GM18498 (cell line): ENCODE results near the gene PABPN1L.
"Not testable (repeated sequence)": the region's sequence is repeated elsewhere in the genome, so short reads cannot be mapped to it uniquely, and the experiment has no call there.

Experiments used
- ATAC-seq: cut with Tn5 transposase; IDR thresholded peaks from one replicate; pipeline ENCODE4 v1.9.1; 2021; ENCODE audit warnings: mild to moderate bottlenecking, moderate library complexity; ENCODE audit not compliant: unreplicated experiment

PABPN1L gene

DNA sequence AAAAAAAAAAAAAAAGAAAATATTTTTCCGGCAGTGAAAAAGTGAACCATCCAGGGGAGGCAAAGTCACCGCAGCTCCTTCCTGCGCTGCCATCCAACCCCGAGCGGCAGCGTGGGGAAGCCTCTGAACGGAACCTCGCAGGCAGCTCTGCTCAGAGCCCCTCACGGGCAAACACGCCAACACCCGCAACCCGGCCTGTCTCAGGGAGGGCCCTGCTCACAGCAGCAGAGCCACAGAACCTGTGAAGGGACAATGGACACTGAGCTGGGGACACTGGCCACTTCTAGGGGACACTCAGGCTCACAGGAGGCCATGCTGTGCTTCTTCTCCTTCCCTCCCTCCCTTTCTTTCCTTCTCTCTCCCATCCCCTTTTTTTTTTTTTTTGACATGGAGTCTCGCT lies 33.4 kb downstream of the PABPN1L start:
- ATAC-seq: no peak

DNA sequence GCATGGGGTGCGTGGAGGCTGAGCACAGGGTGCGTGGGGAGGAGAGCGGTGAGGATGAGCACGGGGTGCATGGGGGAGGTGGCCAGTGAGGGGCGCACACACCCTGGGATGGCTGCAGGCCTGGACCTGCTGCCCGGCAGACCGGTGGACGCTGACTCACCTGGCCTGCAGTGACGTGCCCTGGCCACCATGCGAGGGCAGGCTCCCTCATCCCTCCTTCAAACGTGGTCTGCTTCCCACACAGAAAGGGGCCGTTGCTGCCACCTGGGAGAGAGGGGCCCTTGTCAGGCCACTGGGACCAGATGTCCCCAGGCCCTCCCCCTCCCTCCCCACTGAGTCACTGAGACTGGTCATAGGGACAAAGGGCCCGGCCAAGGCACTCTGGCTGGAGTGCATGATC lies 34.6 kb downstream of the PABPN1L start:
- ATAC-seq: no peak

DNA sequence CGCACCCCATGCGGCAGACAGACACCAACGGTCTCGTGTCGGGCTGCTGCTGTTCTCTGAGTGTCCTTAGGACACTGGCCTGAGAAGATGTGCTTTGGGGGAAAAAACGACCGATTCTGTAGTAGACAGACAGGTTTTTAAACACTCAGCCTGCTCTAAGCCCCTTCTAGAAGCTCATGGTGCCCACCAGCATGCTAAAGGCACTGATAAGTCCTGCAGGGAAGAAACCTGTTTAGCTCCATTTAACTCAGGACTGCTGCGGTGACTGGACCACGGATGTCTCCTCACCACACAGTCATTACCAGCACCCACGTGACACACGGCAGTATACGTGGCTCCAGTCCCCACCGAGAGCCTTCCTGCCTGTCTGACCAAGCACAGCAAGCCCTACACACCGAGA lies 35.7 kb downstream of the PABPN1L start:
- no peak for ATAC-seq

DNA sequence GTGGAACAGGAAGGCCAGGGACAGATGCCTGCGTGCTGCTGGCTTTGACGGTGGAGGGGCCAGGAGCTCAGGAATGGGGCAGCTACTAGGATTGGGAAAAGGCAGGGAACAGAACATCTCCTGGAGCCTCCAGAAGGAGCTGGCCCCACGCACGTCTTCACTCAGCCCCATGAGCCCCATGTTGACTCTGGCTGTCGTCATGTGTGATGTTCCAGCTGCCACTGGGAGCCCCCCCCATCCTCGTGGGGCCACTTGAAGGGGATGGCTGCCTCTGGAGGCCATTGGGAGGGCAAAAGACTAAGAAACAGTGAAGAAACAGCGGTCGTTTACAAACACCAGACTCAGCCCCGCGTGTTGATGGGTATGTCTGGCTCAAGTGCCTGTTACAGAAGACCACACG lies 36.2 kb downstream of the PABPN1L start:
- ATAC-seq: no peak

DNA sequence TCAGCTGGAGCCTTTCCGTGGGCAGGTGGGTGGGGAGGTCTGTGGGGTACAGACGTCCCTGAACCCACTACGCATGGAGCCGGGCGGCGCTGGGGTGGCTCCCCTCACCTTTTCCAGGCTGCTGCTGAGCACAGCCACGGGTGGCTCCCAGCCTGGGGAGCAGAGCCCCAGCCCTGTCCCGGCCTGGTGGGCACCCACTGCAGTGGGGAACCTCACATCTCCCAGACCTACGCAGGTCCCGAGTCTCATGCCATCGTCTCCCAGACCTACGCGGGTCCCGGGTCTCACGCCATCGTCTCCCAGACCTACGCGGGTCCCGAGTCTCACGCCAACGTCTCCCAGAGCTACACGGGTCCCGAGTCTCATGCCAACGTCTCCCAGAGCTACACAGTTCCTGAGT lies 37.7 kb downstream of the PABPN1L start:
- no peak for ATAC-seq

DNA sequence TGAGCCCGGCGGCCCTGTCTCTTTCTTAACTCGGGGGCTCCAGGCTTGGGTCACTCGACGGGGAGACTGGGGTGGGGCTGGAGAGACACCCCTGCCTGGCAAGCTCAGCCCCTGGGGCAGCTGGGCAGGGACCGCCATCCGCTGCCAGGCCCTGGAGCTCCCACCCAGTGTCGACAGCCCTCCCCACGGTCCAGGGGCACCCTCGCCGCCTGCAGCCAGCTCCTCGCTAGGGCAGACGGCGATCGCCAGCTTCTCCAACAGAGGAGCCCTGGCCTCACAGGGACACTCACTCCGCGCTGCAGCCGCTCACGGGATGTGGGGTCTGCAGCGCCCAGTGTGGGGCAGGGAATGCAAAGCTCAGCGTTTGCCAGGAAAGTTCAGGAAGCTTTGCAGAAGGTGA lies 38.7 kb downstream of the PABPN1L start:
- ATAC-seq: no peak

DNA sequence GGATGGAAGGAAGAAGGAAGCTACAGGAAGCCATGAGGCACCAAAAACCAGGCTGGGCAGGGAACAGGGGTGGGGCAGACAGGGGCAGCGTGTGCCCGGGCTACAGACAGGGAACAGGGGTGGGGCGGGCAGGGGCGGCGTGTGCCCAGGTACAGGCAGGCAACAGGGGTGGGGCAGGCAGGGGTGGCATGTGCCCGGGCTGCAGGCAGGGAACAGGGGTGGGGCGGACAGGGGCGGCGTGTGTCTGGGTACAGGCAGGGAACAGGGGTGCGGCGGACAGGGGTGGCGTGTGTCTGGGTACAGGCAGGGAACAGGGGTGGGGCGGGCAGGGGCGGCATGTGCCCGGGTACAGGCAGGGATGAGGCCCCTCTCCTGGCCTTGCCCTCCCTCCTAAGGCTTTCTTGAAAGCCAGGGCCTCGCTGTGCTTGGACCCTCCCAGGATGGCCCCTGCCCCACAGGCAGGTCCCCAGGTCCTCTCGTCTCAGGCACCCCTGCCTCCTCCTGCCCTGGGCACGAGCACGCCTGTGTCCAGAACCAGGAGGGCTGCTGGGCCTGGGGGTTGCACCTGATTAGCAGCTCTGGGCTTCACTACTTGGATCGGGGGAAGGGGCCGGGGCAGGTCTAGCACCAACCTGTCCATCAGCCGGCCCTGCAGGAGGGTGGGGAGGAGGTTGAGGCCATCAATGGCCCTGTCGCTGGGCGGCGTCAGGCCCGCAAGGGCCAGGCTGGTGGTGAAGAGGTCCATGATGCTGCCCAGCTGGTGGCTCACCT lies 40.2 kb downstream of the PABPN1L start:
- no peak for ATAC-seq

DNA sequence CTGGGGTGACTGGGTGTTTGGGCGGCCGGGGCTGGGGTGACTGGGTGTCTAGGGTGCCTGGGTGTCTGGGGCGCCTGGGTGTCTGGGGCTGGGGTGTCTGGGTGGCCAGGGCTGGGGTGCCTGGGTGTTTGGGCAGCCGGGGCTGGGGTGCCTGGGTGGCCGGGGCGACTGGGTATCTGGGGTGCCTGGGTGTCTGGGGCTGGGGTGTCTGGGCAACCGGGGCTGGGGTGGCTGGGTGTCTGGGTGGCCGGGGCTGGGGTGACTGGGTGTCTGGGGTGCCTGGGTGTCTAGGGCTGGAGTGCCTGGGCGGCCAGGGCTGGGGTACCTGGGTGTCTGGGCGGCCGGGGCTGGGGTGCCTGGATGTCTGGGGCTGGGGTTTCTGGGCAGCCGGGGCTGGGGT lies 41.3 kb downstream of the PABPN1L start:
- ATAC-seq: no peak

DNA sequence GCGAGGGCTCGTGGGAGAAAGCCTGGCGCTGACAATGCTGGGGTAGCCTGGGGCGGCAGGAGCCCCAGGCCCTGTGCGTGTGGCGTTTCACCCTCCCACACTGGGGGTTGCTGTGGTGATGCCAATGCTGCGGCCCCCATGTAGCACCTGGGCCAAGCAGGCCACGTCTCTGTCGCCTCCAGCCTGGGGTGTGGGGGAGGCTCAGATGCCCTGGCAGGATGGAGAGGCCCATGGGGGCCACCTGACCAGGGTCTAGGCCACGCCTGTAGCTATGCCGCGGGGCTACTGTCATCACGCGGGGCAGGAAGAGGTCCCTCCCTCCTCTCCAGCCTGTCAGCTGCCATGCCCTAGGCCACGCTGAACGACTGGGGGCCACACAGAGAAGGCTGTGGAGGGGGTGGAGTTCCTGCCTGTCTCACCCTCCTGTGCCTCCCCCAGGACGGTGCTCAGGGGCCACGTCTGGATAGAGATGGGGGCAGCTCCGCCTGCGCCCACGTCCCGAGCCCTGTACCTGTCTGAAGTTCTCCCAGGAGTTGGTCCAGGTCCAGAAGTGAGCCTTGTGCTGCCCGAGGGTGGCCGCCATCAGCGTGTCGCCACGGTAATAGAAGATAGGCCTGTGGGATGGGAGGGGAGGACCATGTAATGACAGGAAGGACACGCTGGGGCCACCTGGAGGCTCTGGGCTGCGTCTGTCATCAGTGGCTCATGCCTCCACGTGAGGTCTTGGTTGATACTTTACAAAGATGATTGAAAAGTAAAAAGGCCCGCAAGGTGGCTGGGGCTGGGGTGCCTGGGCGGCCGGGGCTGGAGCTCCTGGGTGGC lies 42.0 kb downstream of the PABPN1L start:
- no peak for ATAC-seq

DNA sequence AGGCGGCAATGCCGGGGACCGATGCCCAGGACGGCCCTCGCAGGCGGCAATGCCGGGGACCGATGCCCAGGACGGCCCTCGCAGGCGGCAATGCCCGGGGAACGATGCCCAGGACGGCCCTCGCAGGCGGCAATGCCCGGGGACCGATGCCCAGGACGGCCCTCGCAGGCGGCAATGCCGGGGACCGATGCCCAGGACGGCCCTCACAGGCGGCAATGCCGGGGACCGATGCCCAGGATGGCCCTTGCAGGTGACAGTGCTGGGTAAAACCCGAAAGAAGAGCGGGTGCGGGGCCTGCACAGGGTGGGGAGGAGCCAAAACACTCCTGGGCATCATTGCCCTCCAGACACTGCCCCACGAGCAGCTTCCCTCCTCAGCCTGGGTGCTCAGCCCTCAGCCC lies 42.8 kb downstream of the PABPN1L start:
- ATAC-seq: not testable (repeated sequence)

DNA sequence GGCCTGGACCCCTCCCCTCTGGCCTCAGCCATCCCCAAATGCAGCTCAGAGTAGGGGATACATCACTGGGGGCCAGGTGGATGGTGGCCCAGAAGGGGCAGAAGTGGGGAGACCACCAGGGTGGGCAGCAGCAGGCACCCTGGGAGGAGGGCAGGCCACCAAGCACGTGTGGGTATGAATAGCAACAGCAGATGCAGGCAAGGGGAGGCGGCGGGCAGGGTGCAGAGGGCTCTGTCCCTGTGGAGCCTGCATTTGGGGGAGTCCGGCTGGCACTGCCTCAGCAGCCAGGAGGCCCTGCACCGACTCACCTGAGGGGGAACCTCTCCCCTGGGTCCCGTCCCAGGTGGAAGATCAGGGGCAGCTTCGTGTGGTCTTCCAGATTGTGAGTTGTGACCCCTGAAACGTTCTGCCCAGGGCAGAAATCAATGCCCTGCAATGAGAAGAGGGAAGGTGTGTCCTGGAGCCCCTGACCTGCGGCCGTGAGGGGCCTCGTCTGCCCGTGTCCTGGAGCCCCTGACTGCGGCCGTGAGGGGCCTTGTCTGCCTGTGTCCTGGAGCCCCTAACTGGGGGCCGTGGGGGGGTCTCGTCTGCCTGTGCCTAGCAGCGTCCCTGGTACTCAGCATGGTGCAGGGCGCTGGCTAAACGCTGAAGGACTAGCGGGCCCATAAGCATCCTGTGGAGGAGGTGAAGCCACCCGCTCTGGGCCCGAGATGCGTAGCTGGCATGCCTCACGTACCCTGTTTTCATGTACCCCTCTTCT lies 44.0 kb downstream of the PABPN1L start:
- ATAC-seq: no peak

DNA sequence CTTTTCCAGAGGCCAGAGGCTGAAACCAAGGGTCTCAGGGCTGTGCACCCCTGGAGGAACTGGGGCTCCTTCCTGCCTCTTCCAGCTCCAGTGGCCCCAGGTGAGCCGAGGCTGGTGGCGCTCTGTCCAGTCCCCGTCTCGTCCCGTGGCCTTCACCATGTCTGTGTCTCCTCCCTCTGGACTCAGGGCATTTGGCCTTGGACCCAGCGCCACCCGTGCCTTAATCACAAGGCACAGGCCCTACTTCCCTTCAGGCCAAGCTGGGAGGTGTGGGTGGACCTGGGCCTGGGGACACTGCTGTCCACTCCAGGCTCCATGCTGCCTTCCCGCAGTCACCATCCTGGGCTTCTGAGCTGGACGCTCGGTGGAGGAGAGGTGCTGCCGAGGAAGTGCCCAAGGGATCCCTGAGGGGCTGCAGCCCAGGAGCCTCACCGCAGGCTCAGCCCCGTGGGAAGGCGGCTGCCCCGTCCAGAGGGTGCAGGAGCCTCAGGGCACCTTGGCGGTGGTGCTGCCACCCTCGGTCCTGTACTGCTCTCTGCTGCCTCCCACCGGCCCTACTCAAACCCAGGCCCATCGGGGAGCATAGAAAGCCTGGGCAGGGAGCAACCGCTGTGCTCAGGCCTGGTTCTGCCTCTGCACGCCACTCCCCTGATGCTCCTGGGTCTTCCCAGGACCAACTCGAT lies 45.2 kb downstream of the PABPN1L start:
- ATAC-seq: no peak

DNA sequence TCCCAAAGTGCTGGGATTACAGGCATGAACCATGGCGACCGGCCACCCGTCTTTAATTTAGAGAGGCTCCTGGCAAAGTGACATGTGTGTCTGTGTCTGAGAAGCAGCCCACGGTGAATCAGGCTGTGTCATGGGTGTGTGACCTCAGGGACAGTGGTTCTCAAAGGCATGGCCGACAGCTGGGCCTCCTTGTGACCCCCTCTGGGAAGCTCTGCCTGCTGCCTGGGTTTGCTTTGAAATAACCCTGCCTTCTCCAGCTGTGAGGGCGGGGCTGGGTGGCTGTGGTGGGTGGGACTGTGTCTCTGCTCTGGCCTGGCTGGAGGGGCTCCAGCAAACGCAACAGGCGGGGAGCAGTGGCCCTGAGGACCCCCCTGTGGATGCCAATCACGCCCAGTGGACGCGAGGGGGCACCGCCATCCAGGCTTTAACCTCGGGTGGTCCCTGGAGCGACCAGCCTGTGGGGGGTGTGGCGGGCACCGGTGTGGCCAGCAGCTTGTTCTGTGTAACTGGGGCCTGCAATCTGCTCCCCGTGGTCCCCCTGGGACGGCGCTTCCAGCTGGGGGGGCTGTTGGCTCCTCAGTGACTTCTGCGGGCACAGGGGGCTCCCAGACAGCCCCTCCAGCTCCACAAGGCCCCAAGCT lies 46.0 kb downstream of the PABPN1L start:
- no peak for ATAC-seq

DNA sequence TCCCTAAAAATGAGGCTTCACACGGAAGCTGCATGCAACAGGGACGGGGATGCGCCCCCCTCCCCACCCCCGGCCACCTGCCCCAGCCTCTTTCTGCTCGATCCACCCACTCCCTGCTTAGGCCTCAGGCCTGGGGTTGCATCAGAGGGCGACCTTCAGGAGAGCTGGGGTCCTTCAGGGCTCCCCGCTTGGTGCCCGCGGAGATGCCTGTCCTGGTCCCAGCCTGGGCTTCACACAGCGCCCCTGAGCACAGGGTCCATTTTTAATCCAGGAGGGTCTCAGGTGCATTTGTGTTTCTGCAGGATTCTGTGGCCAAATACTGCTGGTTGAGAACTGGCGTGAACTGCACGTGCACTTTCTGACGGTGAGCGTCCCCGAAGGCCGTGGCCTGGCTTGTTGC lies 47.3 kb downstream of the PABPN1L start:
- no peak for ATAC-seq

DNA sequence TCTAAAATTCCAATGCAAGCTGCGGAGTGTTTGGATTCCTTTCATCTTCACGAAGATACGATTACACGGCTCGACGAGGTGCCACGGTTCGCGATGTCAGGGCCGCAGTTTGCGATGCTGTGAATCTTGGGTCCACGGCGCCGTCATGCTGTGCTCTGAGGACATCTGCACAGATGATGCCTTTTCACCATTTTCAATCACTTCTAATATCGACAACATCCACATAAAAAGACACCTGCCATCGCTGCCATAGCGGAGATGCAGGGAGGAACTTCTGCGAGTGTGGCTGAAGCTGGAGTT lies 47.9 kb downstream of the PABPN1L start:
- no peak for ATAC-seq

DNA sequence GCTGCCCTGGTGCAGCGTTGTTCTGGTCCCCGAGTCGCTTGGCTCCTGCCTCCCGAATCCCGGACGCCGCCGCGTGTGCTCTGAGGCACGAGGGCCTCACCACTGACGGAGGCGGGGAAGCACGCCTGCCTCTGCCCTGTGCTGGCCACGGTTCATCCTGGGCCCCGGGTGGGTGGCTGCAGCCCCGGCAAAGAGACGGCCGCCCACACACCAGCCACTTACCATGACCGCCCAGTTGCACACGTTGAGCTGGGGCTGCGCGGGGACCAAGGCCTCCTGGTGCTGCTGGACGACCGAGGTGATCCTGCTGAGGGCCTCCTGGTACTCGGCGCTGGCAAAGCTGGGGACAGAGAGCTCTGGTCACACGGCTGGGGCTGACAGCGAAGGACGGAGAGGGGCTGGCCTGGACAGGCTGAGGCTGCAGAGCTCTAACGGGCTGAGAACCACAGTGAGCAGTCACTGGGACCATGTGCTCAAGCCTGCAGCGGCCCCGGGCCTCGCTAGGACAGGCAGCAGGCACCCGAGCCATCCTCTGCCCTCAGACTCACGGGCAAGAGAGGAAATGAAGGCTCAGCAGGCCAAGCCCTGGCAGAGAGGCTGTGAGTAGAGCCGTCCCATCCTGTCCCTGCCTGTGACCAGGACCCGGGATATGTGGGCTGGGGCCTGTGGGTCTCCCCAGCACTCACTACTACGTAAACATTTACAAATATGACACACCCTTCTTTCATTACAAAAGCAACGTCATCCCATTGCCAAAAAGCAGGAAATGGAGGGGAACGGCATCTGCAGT lies 48.5 kb downstream of the PABPN1L start:
- no peak for ATAC-seq

DNA sequence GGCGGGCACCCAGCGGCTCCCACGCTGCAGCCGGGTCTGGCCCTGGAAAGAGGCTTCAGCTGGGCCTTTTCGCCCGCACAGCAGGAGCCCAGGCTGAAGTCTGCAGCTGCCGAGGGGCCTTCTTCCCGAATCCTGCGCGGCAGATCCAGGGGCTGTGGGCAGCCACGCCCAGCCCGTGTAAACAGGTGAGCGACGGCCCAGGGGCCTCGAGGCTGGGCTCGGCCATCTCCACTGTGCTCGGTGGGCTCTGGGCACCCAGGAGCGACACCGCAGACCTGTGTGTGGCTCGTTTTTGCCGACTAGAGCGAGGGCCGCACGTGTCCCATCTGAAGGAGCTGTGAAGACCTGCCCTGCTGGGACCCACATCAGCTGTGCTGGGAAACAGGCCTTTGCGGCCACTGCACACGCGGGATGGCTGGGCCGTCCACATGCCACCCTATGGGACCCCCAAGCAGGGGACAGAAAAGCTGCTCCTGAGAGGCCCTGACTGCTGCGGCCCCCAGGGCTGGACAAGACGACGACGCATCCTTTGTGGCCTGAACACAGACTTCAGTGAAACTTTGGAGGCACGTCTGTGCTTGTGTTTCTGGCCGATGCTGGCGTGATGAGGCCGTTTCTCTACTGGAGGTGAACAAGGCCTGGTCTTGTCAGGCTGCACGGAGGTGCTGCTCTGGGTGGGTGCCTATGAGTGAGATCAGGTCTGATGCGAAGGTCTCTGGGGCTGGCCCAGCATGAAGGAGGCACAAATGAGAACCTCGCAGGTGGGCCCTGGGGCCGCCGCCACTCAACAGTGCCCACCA lies 49.5 kb downstream of the PABPN1L start:
- ATAC-seq: no peak

DNA sequence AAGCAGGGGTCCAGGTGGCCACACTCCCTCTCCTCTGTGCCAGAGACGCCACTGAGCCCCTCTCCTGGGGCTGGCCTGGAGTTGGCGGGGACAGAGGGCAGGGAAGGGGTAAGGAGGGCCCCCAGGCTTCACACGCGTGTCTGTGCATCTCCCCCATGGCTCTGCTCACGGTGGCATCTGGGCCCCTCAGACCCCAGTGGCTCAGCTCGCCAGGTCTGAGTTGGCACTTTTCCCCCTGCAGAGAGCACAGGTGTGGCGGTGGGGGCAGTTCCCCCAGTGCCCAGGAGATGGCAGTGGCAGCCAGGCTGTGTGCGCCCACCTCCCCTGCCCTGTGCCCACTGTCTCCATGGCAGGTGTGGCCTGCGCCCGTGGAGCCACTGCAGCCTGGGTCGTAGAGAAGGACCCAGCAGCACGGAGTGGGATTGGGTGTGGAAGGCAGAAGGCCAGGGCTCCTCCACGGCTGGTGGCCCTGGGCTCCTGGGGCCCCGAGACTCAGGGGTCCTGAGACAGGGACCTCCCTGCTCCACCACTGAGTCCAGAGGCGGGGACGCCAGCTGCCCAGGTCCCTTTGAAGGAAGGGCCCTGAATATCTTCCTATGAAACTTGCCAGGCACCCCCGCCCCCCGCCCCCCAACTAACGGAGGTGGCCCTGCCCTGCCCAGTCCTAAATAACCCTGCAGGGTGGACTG lies 50.4 kb downstream of the PABPN1L start:
- ATAC-seq: no peak

DNA sequence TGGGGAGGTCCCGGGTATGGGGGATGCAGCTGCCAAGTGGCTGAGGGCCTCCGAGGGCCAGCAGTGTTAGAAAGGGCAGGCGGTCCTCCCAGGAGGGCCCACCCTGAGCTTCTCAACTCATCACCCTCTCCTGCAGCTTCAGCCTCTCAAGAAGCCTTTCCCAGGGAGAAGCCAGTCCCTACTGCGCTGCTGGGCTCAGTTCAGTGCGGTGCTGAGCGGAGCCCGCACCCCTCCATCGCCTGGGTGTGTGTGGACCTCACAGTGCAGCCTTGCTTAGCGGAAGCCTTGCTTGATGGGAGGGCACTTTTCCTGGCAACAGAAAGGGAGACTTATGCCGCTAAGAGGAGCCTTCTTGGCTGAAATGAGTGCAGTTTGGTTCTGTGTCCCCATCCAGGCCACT lies 51.2 kb downstream of the PABPN1L start:
- ATAC-seq: no peak
